Measurements from ENCODE around the gene MSL3. TPM values are rescaled to one million over a fixed set of nuclear protein-coding genes. Genes with fewer than 3 reads are reported as not detected.

The MSL3 gene
- total and polyA plus RNA-seq, 2 of the 8 experiments (the other 6 are each of a cell fraction or from before 2014, with no cell fraction given) = 10.6 to 12.3 TPM

DNA sequence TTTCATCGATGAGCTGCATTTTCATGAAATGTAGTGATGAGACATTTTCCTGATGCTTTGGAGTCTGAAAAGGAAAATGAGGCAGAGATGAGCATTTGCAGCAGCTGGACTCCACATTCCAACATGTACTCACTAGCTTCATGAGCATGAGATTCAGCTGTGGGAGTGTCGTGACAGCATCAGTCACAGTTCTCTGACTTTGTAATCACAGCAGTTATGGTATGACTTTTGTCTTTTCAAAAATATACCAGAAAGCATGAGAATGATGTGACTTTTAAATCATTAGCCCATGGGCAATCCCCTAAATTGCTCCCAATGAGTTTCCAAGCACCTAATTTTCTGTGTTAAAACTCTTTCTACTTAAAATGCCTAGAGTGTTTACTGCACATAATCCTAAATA lies 18.3 kb upstream of the MSL3 start (continued):
- TF ChIP-seq CHD7 (IDR thresholded peaks at IDR 0.05; ENCODE audit: insufficient replicate concordance, low read length) (no peak), KDM1A (IDR thresholded peaks at IDR 0.05; ENCODE audit: borderline replicate concordance, low read length) (no peak), POLR2AphosphoS5 (IDR thresholded peaks at IDR 0.05; ENCODE audit: low read depth, low read length) (no peak), KDM4A (IDR thresholded peaks at IDR 0.05; ENCODE audit: low read depth, low read length, severe bottlenecking) (no peak), JUN (IDR thresholded peaks at IDR 0.05; ENCODE audit: low read depth, low read length) (no peak), TAF7 (optimal IDR thresholded peaks at IDR 0.05; ENCODE audit: borderline replicate concordance, low read depth, low read length) (no peak), EGR1 (IDR thresholded peaks at IDR 0.05; ENCODE audit: borderline replicate concordance, low read depth, low read length) (no peak), YY1 (IDR thresholded peaks at IDR 0.05; ENCODE audit: low read depth, low read length) (no peak), BCL11A (IDR thresholded peaks at IDR 0.05; ENCODE audit: low read depth in 2 of 2, low read length in 2 of 2) (no peak), TAF1 (IDR thresholded peaks at IDR 0.05; ENCODE audit: low read depth, low read length) (no peak), CHD2 (IDR thresholded peaks at IDR 0.05; ENCODE audit: low read length) (no peak), RAD21 (IDR thresholded peaks at IDR 0.05 in 1 of 2, conservative IDR thresholded peaks at IDR 0.05 in 1 of 2; ENCODE audit: low read depth in 2 of 2, low read length in 2 of 2) (no peak), TEAD4 (IDR thresholded peaks at IDR 0.05; ENCODE audit: low read depth, low read length) (no peak)

Data from H1 (cell line).